GM12878 (cell line): ENCODE data around the gene ITSN1. TPM values are rescaled to one million over a fixed set of nuclear protein-coding genes. Genes with fewer than 3 reads are reported as not detected.

Experiments
- BCL3 ChIP-seq: IDR thresholded peaks from 2 replicates; pipeline ENCODE4 v1.6.1; 2011; ENCODE audit warnings: borderline replicate concordance, low read depth, mild to moderate bottlenecking, moderate library complexity, low read length; ENCODE audit not compliant: insufficient read depth, poor library complexity, severe bottlenecking
- CBX5 ChIP-seq: sonication (generic); IDR thresholded peaks from 2 replicates; pipeline ENCODE4 v1.6.1; 2016; ENCODE audit warnings: low read depth, moderate library complexity, mild to moderate bottlenecking, inconsistent platforms
- PAX5 ChIP-seq: IDR thresholded peaks from 2 replicates; pipeline ENCODE4 v1.6.1; 2011; ENCODE audit warnings: low read depth, low read length, borderline replicate concordance
- PKNOX1 ChIP-seq: fragments of 450-650 bp; IDR thresholded peaks from 2 replicates; pipeline ENCODE4 v1.6.1; 2016; ENCODE audit warnings: mild to moderate bottlenecking
- PML ChIP-seq: IDR thresholded peaks from 2 replicates; pipeline ENCODE4 v1.6.1; 2012; ENCODE audit warnings: low read length, inconsistent platforms
- PRDM15 ChIP-seq: fragments of 450-650 bp; formaldehyde crosslinking; IDR thresholded peaks from 2 replicates; pipeline ENCODE4 v1.4.0; 2020; ENCODE audit warnings: mild to moderate bottlenecking, moderate library complexity
- RCOR1 ChIP-seq: conservative IDR thresholded peaks from 2 replicates; pipeline ENCODE4 v1.6.1; 2012; ENCODE audit warnings: low read depth, low read length, improper control_type of control experiment
- SREBF1 ChIP-seq: IDR thresholded peaks from 2 replicates; pipeline ENCODE4 v1.6.1; 2012; ENCODE audit warnings: mild to moderate bottlenecking, low read length
- SRF ChIP-seq, 2 experiments: IDR thresholded peaks; 2 replicates each; pipeline ENCODE4 v1.6.1; 2011; ENCODE audit warnings: low read depth in 2 of 2, low read length in 2 of 2, mild to moderate bottlenecking in 1 of 2, moderate library complexity in 1 of 2
- STAT3 ChIP-seq: IDR thresholded peaks from 2 replicates; pipeline ENCODE4 v1.6.1; 2011; ENCODE audit warnings: low read depth, low read length, improper control_type of control experiment
- SUZ12 ChIP-seq: fragments of 200-600 bp; sonication (generic); IDR thresholded peaks from one replicate; pipeline ENCODE4 v1.6.1; 2018; ENCODE audit warnings: antibody characterized with exemption, mild to moderate bottlenecking; ENCODE audit not compliant: unreplicated experiment
- TARDBP ChIP-seq: IDR thresholded peaks from 2 replicates; pipeline ENCODE4 v1.6.1; 2016; ENCODE audit warnings: borderline replicate concordance
- TCF7 ChIP-seq: IDR thresholded peaks from 2 replicates; pipeline ENCODE4 v1.6.1; 2014; ENCODE audit warnings: antibody characterized with exemption, borderline replicate concordance
- ZNF207 ChIP-seq: fragments of 450-650 bp; IDR thresholded peaks from 2 replicates; pipeline ENCODE4 v1.6.1; 2014; ENCODE audit warnings: antibody characterized with exemption, mild to moderate bottlenecking, borderline replicate concordance
- ZNF384 ChIP-seq: IDR thresholded peaks from 2 replicates; pipeline ENCODE4 v1.6.1; 2012; ENCODE audit warnings: low read depth, mild to moderate bottlenecking, low read length, improper control_type of control experiment, borderline replicate concordance
- ZNF622 ChIP-seq: fragments of 450-650 bp; IDR thresholded peaks from 2 replicates; pipeline ENCODE4 v1.6.1; 2017; ENCODE audit warnings: mild to moderate bottlenecking, inconsistent platforms
- ZSCAN29 ChIP-seq: fragments of 450-650 bp; IDR thresholded peaks from 2 replicates; pipeline ENCODE4 v1.6.1; 2017; ENCODE audit warnings: mild to moderate bottlenecking, moderate library complexity
- polyA plus RNA-seq, 11 experiments: library from polyadenylated mRNA; depleted of rRNA in 4 of 11; unstranded in 6 of 11; stranded (reverse) in 5 of 11; fragments of >200 nt; fragmentation: Nextera tagmentation in 4 of 11; fragmentation: Illumina TruSeq in 1 of 11; extraction: Ambion mirVana in 4 of 11; extraction: Trizol in 1 of 11; gene quantifications; 1 replicate in 1 of 11; 2 replicates in 10 of 11; pipeline versions ENCODE4 v1.2.1 to v1.2.3, GENCODE V29; 2011 to 2016; ENCODE audit warnings: inconsistent platforms in 2 of 11, missing spikeins in 2 of 11, low read depth in 1 of 11
- total RNA-seq, 4 experiments: library from RNA; depleted of rRNA in 3 of 4; stranded (reverse); fragments of >200 nt in 3 of 4; fragmentation: Illumina TruSeq in 1 of 4; extraction: Trizol in 1 of 4; gene quantifications; 2 replicates each; pipeline versions ENCODE4 v1.2.1 to v1.2.3, GENCODE V29; 2013 to 2021
- TF ChIP-seq, protein P1 (sequence below): IDR thresholded peaks from 2 replicates; pipeline ENCODE4 v1.6.1; 2011; ENCODE audit warnings: borderline replicate concordance, low read depth, mild to moderate bottlenecking, moderate library complexity, mixed read lengths, low read length; ENCODE audit not compliant: insufficient read depth; ENCODE audit errors: extremely low read length
- TF ChIP-seq, protein P2 (sequence below), 3 experiments: IDR thresholded peaks in 2 of 3; conservative IDR thresholded peaks in 1 of 3; 2 replicates each; pipeline ENCODE4 v1.5.1; 2011; ENCODE audit warnings: low read depth in 3 of 3, low read length in 3 of 3, mild to moderate bottlenecking in 3 of 3, control low read depth in 2 of 3, moderate library complexity in 2 of 3, inconsistent platforms in 1 of 3, mixed read lengths in 1 of 3; ENCODE audit not compliant: control insufficient read depth in 2 of 3, insufficient read depth in 1 of 3; ENCODE audit errors: extremely low read depth in 1 of 3

Gene ITSN1
- total and polyA plus RNA-seq, 10 of the 15 experiments (the other 5 are each of a cell fraction or from before 2014, with no cell fraction given) = 0.89 to 10.6 (median 4.8) TPM

DNA sequence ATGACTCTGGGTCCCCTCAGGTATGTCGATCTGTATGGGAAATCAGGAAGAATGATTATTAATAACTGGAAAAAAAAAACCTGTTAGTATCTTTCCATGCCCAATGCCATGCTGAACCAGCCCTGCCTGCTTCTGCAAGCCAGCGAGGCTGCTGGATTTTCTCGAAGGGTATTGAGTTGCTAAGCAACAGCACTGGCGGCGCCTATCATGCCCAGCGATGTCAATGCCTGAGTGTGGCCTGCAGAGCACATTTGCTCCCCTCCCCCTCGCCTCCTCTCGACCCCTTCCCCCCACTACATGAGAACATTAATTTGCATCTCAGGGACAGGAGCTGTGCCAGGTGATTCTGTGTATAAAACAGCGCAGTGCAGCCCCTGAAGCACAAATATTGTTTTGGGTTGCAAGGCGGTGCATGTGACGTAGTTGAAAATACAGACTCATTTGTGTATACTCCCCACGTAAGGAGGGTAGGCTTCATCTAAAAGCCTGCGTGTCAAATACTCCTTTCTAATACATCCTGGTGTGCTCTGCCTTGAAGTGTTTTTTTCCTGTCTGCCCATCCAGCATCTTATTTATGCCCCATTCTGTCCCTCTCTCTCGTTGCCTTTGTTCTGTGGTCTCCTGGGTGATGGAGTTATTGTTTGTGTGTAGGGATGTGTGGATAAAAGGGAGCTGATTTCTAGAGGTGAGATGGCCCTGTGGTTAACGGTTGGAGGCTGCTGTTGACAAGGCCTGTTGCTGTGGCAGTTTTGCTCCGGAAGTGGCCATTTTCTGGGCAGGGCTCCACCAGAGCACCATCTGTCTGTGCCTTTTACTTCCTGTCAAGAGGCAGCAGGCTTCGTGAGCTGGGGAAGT, 306.0 kb downstream of the ITSN1 start (continued):
- TF ChIP-seq BCL3 (no peak), PRDM15 (CRISPR knock-in tag) (no peak), SUZ12 (no peak), SRF (IDR thresholded peaks at IDR 0.05; ENCODE audit: low read depth in 2 of 2, low read length in 2 of 2) (peak; percentile 79 to 88), SREBF1 (no peak), PKNOX1 (peak; percentile 53), ZNF384 (0 out of 2 replicates have a peak, but pooled peaks have one; percentile 4), ZNF622 (no peak), PAX5 (peak; percentile 65; the same call in 1 of the 2 replicates), ZSCAN29 (no peak), ZNF207 (no peak), RCOR1 (no peak; the same call in 1 of the 2 replicates), TCF7 (no peak; the same call in 1 of the 2 replicates), TARDBP (no peak), PML (peak; percentile 14; the same call in 1 of the 2 replicates), CBX5 (0 out of 2 replicates have a peak, but pooled peaks have one; percentile 18), STAT3 (no peak)
- TF ChIP-seq, protein P1, sequence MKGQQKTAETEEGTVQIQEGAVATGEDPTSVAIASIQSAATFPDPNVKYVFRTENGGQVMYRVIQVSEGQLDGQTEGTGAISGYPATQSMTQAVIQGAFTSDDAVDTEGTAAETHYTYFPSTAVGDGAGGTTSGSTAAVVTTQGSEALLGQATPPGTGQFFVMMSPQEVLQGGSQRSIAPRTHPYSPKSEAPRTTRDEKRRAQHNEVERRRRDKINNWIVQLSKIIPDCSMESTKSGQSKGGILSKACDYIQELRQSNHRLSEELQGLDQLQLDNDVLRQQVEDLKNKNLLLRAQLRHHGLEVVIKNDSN = no peak
- TF ChIP-seq, protein P2, sequence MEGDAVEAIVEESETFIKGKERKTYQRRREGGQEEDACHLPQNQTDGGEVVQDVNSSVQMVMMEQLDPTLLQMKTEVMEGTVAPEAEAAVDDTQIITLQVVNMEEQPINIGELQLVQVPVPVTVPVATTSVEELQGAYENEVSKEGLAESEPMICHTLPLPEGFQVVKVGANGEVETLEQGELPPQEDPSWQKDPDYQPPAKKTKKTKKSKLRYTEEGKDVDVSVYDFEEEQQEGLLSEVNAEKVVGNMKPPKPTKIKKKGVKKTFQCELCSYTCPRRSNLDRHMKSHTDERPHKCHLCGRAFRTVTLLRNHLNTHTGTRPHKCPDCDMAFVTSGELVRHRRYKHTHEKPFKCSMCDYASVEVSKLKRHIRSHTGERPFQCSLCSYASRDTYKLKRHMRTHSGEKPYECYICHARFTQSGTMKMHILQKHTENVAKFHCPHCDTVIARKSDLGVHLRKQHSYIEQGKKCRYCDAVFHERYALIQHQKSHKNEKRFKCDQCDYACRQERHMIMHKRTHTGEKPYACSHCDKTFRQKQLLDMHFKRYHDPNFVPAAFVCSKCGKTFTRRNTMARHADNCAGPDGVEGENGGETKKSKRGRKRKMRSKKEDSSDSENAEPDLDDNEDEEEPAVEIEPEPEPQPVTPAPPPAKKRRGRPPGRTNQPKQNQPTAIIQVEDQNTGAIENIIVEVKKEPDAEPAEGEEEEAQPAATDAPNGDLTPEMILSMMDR (IDR thresholded peaks at IDR 0.05 in 2 of 3, conservative IDR thresholded peaks at IDR 0.05 in 1 of 3; ENCODE audit: control insufficient read depth in 2 of 3, extremely low read depth in 1 of 3, insufficient read depth in 1 of 3, low read depth in 3 of 3, low read length in 3 of 3) = no peak
